ENCODE measurements around the gene OVCH1. TPM values are rescaled to one million over a fixed set of nuclear protein-coding genes. Genes with fewer than 3 reads are reported as not detected.
A peak's percentile ranks its signal among the peaks of the same experiment; 100 is the strongest.

Gene OVCH1
- total and polyA plus RNA-seq, 9 of the 15 experiments (the other 6 are each of a cell fraction or from before 2014, with no cell fraction given), result not detected

DNA sequence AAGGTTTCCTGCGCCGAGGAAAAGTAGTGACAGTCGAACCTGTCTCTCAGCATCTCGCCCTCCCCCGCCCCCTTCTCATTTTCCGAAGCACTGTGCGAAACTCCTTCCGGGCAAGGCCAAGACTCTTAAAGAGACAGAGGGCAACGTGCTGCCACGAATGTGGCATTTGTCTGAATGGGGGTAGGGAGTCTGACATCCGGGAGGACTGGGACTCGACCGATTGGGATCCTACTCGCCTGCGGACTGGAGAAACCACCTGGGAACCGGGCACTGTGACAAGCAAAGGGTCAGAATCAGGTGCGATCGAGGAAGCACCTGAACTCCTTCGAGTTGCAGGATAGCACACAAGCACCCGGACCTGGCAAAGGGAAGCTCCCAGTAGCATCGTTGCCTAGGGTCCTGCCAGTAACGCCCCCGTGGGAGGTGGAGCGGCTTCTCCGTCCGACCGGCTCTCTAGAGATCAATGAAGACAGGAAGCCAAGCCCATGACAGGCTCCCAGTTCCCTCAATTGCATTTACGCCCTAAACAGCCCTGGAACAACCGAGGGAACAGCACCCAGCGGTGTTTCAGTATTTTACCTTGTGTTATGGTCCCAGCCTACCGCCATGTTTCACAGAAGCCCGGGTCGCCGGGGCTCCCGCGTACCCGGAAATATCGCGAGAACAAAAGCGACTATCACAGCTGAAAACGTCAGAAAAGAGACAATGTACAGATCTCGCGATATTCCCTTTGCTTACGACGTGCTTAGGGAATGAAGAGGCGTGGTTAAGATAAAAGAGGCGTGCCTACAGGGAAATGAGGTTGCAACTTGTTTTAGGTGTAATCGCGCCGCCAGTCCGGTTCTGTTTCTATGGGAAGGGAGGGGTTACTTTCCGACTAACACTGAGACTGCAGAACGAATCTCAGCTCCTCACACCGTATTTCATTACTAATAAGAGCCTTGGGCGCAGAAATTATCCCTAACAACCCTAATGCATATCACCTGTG lies 116.7 kb downstream of the OVCH1 start, which contains the start of gene ERGIC2 (continued):
- TF ChIP-seq ETS2 (tag; IDR thresholded peaks at IDR 0.05; ENCODE audit: borderline replicate concordance, poor library complexity, severe bottlenecking), result no peak
- TF ChIP-seq MTF1 (CRISPR knock-in tag; IDR thresholded peaks at IDR 0.05; ENCODE audit: borderline replicate concordance), result no peak
- TF ChIP-seq, protein P1, sequence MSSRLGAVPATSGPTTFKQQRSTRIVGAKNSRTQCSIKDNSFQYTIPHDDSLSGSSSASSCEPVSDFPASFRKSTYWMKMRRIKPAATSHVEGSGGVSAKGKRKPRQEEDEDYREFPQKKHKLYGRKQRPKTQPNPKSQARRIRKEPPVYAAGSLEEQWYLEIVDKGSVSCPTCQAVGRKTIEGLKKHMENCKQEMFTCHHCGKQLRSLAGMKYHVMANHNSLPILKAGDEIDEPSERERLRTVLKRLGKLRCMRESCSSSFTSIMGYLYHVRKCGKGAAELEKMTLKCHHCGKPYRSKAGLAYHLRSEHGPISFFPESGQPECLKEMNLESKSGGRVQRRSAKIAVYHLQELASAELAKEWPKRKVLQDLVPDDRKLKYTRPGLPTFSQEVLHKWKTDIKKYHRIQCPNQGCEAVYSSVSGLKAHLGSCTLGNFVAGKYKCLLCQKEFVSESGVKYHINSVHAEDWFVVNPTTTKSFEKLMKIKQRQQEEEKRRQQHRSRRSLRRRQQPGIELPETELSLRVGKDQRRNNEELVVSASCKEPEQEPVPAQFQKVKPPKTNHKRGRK (tag; IDR thresholded peaks at IDR 0.05), result no peak
- TF ChIP-seq MCM7 (IDR thresholded peaks at IDR 0.05), result no peak
- TF ChIP-seq FOXK1 (CRISPR knock-in tag; IDR thresholded peaks at IDR 0.05; ENCODE audit: borderline replicate concordance), result no peak
- TF ChIP-seq, protein P2, sequence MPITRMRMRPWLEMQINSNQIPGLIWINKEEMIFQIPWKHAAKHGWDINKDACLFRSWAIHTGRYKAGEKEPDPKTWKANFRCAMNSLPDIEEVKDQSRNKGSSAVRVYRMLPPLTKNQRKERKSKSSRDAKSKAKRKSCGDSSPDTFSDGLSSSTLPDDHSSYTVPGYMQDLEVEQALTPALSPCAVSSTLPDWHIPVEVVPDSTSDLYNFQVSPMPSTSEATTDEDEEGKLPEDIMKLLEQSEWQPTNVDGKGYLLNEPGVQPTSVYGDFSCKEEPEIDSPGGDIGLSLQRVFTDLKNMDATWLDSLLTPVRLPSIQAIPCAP (CRISPR knock-in tag; IDR thresholded peaks at IDR 0.05; ENCODE audit: borderline replicate concordance), result no peak
- no peak for TF ChIP-seq NR1H2 (CRISPR knock-in tag; IDR thresholded peaks at IDR 0.05)
- TF ChIP-seq MAFK (IDR thresholded peaks at IDR 0.05; ENCODE audit: low read length), result no peak
- TF ChIP-seq CSDE1 (IDR thresholded peaks at IDR 0.05), result no peak
- TF ChIP-seq TFAM (CRISPR knock-in tag; conservative IDR thresholded peaks at IDR 0.05), result no peak
- TF ChIP-seq NUFIP1 (IDR thresholded peaks at IDR 0.05; ENCODE audit: partially characterized antibody), result no peak
- no peak for TF ChIP-seq ZBED1 (IDR thresholded peaks at IDR 0.05)
- TF ChIP-seq, protein P3, sequence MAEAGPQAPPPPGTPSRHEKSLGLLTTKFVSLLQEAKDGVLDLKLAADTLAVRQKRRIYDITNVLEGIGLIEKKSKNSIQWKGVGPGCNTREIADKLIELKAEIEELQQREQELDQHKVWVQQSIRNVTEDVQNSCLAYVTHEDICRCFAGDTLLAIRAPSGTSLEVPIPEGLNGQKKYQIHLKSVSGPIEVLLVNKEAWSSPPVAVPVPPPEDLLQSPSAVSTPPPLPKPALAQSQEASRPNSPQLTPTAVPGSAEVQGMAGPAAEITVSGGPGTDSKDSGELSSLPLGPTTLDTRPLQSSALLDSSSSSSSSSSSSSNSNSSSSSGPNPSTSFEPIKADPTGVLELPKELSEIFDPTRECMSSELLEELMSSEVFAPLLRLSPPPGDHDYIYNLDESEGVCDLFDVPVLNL (CRISPR knock-in tag; IDR thresholded peaks at IDR 0.05; ENCODE audit: low read depth), result no peak
- peak; percentile 64 for TF ChIP-seq EGR1 (conservative IDR thresholded peaks at IDR 0.05)
- no peak for TF ChIP-seq ZC3H11A (IDR thresholded peaks at IDR 0.05; ENCODE audit: low read depth, low read length)
- TF ChIP-seq GATA2 (CRISPR knock-in tag; IDR thresholded peaks at IDR 0.05), result no peak
- TF ChIP-seq SMARCB1 (IDR thresholded peaks at IDR 0.05; ENCODE audit: insufficient read length, low read depth), result no peak
- TF ChIP-seq, protein P4, sequence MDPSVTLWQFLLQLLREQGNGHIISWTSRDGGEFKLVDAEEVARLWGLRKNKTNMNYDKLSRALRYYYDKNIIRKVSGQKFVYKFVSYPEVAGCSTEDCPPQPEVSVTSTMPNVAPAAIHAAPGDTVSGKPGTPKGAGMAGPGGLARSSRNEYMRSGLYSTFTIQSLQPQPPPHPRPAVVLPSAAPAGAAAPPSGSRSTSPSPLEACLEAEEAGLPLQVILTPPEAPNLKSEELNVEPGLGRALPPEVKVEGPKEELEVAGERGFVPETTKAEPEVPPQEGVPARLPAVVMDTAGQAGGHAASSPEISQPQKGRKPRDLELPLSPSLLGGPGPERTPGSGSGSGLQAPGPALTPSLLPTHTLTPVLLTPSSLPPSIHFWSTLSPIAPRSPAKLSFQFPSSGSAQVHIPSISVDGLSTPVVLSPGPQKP (CRISPR knock-in tag; IDR thresholded peaks at IDR 0.05), result no peak
- no peak for TF ChIP-seq ZFP1 (CRISPR knock-in tag; IDR thresholded peaks at IDR 0.05)
- TF ChIP-seq, protein P5, sequence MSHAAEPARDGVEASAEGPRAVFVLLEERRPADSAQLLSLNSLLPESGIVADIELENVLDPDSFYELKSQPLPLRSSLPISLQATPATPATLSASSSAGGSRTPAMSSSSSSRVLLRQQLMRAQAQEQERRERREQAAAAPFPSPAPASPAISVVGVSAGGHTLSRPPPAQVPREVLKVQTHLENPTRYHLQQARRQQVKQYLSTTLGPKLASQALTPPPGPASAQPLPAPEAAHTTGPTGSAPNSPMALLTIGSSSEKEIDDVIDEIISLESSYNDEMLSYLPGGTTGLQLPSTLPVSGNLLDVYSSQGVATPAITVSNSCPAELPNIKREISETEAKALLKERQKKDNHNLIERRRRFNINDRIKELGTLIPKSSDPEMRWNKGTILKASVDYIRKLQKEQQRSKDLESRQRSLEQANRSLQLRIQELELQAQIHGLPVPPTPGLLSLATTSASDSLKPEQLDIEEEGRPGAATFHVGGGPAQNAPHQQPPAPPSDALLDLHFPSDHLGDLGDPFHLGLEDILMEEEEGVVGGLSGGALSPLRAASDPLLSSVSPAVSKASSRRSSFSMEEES (CRISPR knock-in tag; IDR thresholded peaks at IDR 0.05), result no peak
- TF ChIP-seq FOSL1 (tag; conservative IDR thresholded peaks at IDR 0.05), result 0 out of 2 replicates have a peak, but pooled peaks have one; percentile 19

Measured in K562 (cell line).